Prostate gland (tissue), 2 donors: Measurements from ENCODE around the gene ADAMTS12.

Experiments used
- POLR2AphosphoS5 ChIP-seq: sonication (generic); formaldehyde crosslinking; IDR thresholded peaks from one replicate; pipeline ENCODE4 v1.6.1; 2017; ENCODE audit warnings: antibody characterized with exemption
- TF ChIP-seq, protein P1 (sequence below), 4 experiments: fragments of 200-600 bp in 2 of 4; fragments of 450-650 bp in 2 of 4; sonication (generic) in 2 of 4; IDR thresholded peaks; 1 replicate in 3 of 4; 2 replicates in 1 of 4; pipeline ENCODE4 v1.5.1; 2016 to 2019; ENCODE audit warnings: antibody characterized with exemption in 4 of 4, mild to moderate bottlenecking in 2 of 4, moderate library complexity in 2 of 4

DNA sequence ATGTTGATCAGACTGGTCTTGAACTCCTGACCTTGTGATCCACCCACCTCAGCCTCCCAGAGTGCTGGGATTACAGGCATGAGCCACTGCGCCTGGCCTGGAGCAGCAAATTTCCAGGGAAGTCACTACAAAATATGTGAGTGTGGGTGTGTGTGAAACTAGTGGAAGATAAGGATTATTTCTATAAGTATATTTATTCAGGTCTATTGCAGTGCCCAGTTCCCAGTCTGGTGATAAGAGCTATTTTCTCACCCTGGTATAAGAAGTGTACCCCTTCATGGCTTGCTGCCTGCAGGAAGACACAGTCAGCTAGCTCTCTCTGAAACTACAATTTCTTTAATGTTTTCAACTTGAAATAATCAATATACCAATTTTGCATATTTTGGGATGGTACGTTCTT is 414.0 kb downstream of the ADAMTS12 start:
- TF ChIP-seq POLR2AphosphoS5: no peak
- TF ChIP-seq, protein P1, sequence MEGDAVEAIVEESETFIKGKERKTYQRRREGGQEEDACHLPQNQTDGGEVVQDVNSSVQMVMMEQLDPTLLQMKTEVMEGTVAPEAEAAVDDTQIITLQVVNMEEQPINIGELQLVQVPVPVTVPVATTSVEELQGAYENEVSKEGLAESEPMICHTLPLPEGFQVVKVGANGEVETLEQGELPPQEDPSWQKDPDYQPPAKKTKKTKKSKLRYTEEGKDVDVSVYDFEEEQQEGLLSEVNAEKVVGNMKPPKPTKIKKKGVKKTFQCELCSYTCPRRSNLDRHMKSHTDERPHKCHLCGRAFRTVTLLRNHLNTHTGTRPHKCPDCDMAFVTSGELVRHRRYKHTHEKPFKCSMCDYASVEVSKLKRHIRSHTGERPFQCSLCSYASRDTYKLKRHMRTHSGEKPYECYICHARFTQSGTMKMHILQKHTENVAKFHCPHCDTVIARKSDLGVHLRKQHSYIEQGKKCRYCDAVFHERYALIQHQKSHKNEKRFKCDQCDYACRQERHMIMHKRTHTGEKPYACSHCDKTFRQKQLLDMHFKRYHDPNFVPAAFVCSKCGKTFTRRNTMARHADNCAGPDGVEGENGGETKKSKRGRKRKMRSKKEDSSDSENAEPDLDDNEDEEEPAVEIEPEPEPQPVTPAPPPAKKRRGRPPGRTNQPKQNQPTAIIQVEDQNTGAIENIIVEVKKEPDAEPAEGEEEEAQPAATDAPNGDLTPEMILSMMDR (IDR thresholded peaks at IDR 0.05): no peak
